SK-N-MC (cell line): ENCODE results near the gene HELZ.

Experiments
- EZH2 ChIP-seq: fragments of 200-600 bp; sonication (generic); IDR thresholded peaks from one replicate; pipeline ENCODE4 v1.6.1; 2017; ENCODE audit warnings: antibody characterized with exemption
- FOXP2 ChIP-seq: optimal IDR thresholded peaks from 2 replicates; pipeline ENCODE3; 2011; ENCODE audit warnings: mild to moderate bottlenecking, moderate library complexity; ENCODE audit not compliant: insufficient read depth; ENCODE audit errors: extremely low read length, control extremely low read depth
- POLR2AphosphoS5 ChIP-seq: IDR thresholded peaks from 2 replicates; pipeline ENCODE4 v1.6.1; 2012; ENCODE audit warnings: mild to moderate bottlenecking, low read depth, low read length, borderline replicate concordance

DNA sequence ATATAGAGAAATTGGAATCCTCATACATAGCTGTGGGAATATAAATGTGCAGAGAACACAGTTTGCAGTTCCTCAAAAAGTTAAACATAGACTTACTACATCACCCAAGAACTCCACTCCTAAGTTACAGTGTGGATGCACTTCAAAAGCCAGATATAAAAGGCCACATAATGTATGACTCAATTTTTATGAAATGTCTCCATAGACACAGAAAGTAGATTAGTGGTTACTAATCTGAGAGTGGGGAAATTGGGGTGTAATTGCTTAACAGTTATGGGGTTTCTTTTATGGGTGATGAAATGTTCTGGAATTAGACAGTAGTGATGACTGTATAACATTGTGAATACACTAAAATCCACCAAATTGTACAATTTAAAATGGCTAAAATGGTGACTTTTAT, 139.8 kb downstream of the HELZ start:
- TF ChIP-seq EZH2 (no peak), POLR2AphosphoS5 (no peak), FOXP2 (no peak)
